HCT116 (cell line): Measurements from ENCODE around the gene NR2C2AP.

Experiments used
- EGR1 ChIP-seq: IDR thresholded peaks from 2 replicates; pipeline ENCODE4 v1.6.1; 2012; ENCODE audit warnings: low read depth
- EZH2 ChIP-seq: fragments of 200-600 bp; sonication (generic); IDR thresholded peaks from 2 replicates; pipeline ENCODE4 v1.6.1; 2017; ENCODE audit warnings: antibody characterized with exemption, mixed run types
- EZH2phosphoT487 ChIP-seq: fragments of 200-600 bp; IDR thresholded peaks from 2 replicates; pipeline ENCODE4 v1.6.1; 2018; ENCODE audit warnings: antibody characterized with exemption, borderline replicate concordance
- FOSL1 ChIP-seq: IDR thresholded peaks from 2 replicates; pipeline ENCODE4 v1.6.1; 2012; ENCODE audit warnings: low read depth
- POLR2A ChIP-seq: IDR thresholded peaks from 2 replicates; pipeline ENCODE4 v1.7.0; 2011; ENCODE audit warnings: borderline replicate concordance; ENCODE audit not compliant: insufficient read depth, insufficient read length; ENCODE audit errors: extremely low read depth
- POLR2AphosphoS5 ChIP-seq: IDR thresholded peaks from 2 replicates; pipeline ENCODE4 v1.6.1; 2011; ENCODE audit warnings: mild to moderate bottlenecking, low read depth, low read length, moderate library complexity
- RAD21 ChIP-seq: IDR thresholded peaks from 2 replicates; pipeline ENCODE4 v1.6.1; 2012; ENCODE audit warnings: low read depth, mild to moderate bottlenecking
- SP1 ChIP-seq: IDR thresholded peaks from 2 replicates; pipeline ENCODE4 v1.6.1; 2012; ENCODE audit warnings: low read depth
- YY1 ChIP-seq: IDR thresholded peaks from 2 replicates; pipeline ENCODE4 v1.6.1; 2011; ENCODE audit warnings: low read length, low read depth, moderate library complexity, mild to moderate bottlenecking; ENCODE audit not compliant: insufficient replicate concordance; ENCODE audit errors: extremely low read depth
- ZNF274 ChIP-seq: fragments of 200-500 bp; sonication (Bioruptor generic); IDR thresholded peaks from 2 replicates; pipeline ENCODE4 v1.6.1; 2014; ENCODE audit warnings: mild to moderate bottlenecking, low read depth, low read length, inconsistent platforms
- TF ChIP-seq, protein P1 (sequence below): IDR thresholded peaks from 2 replicates; pipeline ENCODE4 v1.6.1; 2012
- TF ChIP-seq, protein P2 (sequence below), 3 experiments: fragments of 200-600 bp in 1 of 3; sonication (generic) in 1 of 3; IDR thresholded peaks in 2 of 3; conservative IDR thresholded peaks in 1 of 3; 2 replicates each; pipeline ENCODE4 v1.5.1; 2012 to 2017; ENCODE audit warnings: low read depth in 2 of 3, low read length in 2 of 3, antibody characterized with exemption in 1 of 3, borderline replicate concordance in 1 of 3, control low read depth in 1 of 3, mild to moderate bottlenecking in 1 of 3, mixed read lengths in 1 of 3, mixed run types in 1 of 3, moderate library complexity in 1 of 3; ENCODE audit not compliant: insufficient read depth in 1 of 3
- TF ChIP-seq, protein P3 (sequence below): IDR thresholded peaks from 2 replicates; pipeline ENCODE4 v1.6.1; 2012

DNA sequence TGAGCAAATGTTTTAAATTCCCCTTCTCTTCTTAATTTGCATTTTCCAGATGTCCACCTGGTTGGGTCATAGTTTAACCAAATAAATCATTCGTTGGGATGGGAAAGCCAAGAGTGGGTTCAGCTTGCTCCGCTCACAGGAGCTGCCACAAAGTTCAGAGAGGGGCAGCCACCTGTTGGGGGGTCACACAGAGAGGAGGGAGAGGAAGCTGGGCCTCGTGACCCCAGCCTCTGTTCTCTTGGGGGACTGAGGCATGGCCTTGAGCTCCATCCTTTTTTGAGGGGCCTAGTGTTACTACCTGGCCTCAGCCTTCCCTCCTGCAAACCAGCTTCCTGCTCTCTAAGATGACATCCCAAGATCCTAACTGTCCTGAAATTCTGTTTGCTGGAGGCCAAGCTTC lies 35.6 kb downstream of the NR2C2AP start:
- TF ChIP-seq YY1 (no peak), FOSL1 (no peak), EZH2 (no peak), POLR2AphosphoS5 (no peak), EZH2phosphoT487 (no peak), ZNF274 (no peak), POLR2A (no peak), EGR1 (no peak), RAD21 (no peak), SP1 (no peak)
- TF ChIP-seq, protein P1, sequence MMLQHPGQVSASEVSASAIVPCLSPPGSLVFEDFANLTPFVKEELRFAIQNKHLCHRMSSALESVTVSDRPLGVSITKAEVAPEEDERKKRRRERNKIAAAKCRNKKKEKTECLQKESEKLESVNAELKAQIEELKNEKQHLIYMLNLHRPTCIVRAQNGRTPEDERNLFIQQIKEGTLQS = no peak
- TF ChIP-seq, protein P2, sequence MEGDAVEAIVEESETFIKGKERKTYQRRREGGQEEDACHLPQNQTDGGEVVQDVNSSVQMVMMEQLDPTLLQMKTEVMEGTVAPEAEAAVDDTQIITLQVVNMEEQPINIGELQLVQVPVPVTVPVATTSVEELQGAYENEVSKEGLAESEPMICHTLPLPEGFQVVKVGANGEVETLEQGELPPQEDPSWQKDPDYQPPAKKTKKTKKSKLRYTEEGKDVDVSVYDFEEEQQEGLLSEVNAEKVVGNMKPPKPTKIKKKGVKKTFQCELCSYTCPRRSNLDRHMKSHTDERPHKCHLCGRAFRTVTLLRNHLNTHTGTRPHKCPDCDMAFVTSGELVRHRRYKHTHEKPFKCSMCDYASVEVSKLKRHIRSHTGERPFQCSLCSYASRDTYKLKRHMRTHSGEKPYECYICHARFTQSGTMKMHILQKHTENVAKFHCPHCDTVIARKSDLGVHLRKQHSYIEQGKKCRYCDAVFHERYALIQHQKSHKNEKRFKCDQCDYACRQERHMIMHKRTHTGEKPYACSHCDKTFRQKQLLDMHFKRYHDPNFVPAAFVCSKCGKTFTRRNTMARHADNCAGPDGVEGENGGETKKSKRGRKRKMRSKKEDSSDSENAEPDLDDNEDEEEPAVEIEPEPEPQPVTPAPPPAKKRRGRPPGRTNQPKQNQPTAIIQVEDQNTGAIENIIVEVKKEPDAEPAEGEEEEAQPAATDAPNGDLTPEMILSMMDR (IDR thresholded peaks at IDR 0.05 in 2 of 3, conservative IDR thresholded peaks at IDR 0.05 in 1 of 3; ENCODE audit: borderline replicate concordance in 1 of 3, insufficient read depth in 1 of 3, low read depth in 2 of 3, low read length in 2 of 3) = no peak
- TF ChIP-seq, protein P3, sequence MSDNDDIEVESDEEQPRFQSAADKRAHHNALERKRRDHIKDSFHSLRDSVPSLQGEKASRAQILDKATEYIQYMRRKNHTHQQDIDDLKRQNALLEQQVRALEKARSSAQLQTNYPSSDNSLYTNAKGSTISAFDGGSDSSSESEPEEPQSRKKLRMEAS = no peak
